ENCODE measurements around the gene DTX1.

GRCh38 chr12:113146999-113147398, 90.5 kb downstream of the DTX1 start:
- TF ChIP-seq CTCF (IDR thresholded peaks at IDR 0.05) (no peak), POLR2A (IDR thresholded peaks at IDR 0.05) (no peak)
